Stimulated activated CD4-positive, alpha-beta T cell treated with anti-CD3 and anti-CD28 coated beads, Interleukin-15, amount 100 ng/mL, for 24 hours (primary cell): ENCODE measurements around the gene PGF.
"Not testable (repeated sequence)": the region's sequence is repeated elsewhere in the genome, so short reads cannot be mapped to it uniquely, and the experiment has no call there.

ENCODE experiments used
- DNase-seq: peaks from one replicate; pipeline ENCODE4 v3.0.0-alpha.2; 2020

PGF gene

DNA sequence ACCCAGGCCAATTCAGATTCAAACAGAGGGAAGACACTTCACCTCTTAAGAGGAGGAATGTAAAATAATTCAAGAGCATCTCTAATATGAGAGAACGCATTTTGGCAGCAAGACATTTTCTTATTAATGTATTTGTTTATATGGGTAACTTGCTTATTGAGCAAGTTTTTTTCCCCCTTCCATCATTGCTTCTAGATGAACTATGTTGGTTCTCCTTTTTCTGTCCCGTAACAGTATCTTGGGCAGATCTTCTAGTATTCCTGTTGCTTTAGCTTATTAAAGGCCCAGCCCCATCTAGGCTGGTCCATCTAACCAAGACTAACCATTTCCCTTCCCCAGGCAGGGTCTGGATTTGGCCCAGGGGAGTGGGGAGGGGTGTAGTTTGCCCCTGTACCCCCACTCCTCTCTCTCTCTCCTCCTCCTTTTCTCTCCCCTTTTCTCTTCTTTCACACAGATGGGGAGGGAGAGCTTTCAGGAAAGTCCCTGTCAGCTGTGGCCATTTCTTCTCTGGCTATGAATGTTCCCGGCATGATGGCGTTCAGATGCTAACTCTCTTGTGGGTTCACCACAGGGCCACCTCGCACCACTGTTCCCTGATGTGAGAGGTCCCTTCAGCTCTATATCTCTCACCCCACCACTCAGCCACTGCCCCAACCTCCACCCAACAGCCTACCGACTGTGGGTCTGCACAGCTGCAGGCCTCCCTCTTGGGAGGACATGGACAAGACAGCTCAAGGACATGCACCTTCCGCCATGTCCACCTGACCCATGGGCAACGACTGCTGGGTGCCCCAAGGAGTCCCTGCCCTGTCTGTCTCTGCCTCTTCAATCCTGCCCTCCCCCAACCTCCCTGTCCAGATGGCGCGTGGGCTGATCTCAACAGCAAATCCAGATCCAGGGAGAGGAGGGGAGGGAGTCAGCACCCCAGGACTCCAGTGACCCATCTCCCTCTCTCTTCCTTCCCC, 16.6 kb downstream of the PGF start:
- no peak for DNase-seq

DNA sequence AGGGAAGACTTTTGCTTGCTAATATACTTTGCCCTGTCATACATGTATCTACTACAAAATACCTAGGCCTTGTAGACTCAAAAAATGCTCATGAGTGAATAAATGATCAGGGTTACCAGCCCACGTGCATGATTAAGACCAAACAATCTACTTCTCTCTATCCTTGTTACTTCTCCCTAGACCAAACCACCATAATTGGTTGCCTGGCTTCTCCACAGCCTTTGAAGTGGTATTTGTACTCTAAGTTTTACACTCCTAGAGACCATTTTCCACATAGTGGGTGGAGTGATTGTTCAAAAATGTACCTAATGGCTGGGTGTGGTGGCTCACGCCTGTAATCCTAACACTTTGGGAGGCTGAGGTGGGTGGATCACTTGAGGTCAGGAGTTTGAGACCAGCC, 18.2 kb downstream of the PGF start:
- DNase-seq, result no peak

DNA sequence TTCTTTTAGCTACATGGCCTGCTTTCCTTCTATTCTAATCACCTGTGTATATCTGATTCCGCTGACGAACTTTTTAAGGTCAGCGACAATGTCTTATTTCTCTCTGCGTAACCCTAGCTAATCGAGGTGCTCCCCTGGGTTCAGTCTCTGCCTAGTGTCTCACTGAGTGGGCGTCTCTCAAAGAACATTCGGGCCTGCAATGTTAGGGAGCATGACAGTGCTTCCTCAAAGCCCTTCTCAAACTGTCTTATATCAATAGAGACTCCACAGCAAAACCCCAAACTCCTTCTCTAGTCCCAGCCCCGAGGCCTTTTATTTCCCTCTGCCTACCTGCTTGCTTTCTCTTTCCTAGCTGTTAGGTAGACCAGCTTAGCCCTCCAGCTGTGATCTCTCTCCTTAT, 18.7 kb downstream of the PGF start:
- no peak for DNase-seq

DNA sequence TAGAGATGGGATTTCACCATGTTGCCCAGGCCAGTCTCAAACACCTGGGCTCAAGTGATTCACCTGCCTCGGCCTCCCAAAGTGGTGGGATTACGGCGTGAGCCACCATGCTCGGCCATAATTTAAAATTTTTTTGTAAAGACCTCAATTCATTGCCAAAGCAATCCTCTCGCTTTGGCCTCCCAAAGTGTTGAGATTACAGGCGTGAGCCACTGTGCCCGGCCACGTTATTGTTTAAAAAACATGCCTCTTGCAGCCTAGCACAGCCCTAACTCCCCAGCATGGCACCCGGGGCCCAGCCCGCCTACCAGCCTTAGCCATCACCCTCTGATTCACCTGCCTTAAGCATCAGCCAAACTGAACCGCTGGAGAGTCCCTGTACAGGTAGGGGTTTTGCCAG, 19.2 kb downstream of the PGF start:
- DNase-seq, result no peak

DNA sequence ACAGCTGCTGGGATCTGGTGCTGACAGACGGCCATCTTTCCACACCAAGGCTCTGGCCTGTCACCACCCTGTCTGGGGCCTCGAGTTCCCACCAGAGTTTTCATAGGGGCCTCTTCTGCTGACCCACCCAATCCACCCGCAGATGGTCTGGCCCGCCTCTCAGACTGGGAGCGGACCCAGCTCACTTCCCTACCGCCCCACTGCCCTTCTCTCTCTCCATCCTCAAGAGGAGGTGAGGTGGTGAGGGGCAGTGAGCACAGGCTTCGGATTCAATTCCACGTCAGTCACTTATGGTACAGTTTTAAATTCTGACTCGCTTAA, 20.1 kb downstream of the PGF start:
- DNase-seq, result no peak

DNA sequence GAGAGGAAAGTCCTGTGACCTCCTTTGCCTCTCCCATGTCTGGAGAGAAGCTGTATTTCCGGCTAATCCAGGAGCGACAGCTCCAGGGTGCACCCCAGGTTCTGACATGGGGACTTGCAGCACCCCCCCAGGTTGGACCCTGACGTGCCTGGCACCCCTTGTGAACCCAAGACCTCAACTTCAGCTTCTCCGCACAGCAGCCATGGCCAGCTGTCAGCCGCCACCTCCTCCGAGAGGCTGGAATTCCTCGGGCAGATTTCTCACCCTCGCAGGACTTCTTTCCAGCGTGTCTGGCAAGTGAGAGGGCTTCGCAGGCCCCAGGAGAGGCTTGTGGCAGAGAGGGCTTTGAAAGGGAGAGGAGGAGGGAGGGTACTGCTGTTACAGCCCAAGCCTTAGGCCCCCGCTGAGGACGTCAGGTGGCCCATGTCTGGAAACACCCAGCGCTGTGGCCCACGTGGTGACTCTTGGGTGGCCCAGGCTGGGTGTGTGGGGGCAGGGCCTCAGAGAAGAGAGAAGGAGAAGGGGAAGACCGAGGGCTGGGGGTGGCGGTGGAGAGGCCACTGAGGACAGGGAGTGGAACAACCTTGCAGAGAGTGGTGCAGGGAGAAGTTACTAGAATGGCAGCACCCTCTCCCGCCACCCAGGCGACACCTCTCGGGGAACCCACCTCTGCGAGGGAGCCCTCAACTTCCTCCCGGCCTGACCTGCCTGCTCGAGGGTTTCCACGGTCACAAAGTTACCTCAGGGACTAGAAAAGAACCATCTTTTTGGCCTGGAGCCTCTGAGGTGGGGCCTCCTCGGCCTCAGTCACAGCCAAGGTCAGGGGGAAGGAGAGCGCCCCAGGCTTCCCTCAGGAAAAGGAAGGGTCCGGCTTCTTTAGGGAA, 20.7 kb downstream of the PGF start:
- no peak for DNase-seq

DNA sequence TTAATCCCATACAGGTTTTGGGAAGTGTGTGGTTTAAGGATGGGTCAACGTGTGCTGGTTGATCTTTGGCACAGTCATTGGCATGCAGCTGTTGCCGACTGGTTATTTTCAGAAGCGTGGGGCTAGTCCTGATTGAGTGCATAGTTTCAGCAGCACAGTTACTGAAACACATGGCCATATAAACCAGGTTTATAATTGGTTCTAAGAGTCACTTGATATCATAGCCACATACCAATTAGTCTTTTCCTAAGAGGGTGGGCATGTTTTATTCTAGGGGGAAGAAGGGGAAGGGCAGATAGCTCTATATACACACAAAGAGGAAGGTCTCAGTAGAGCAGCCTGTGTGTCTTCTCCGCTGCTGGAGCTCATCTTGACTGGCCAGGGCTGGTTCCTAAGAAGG, 21.4 kb downstream of the PGF start:
- DNase-seq, result no peak

DNA sequence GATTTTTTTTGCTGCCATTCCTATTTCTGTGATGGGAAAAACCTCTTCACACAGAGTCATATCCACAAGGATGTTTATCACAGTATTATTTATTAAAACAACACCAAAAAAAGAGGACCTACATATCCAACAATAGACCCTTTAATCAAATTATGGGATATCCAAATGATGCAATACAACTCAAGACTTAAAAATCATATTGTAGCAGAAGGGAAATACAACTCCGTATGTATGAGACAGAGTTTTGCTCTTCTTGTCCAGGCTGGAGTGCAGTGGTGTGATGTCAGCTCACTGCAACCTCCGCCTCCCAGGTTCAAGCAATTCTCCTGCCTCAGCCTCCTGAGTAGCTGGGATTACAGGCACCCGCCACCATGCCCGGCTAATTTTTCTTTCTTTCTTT, 22.5 kb downstream of the PGF start:
- DNase-seq, result not testable (repeated sequence)

DNA sequence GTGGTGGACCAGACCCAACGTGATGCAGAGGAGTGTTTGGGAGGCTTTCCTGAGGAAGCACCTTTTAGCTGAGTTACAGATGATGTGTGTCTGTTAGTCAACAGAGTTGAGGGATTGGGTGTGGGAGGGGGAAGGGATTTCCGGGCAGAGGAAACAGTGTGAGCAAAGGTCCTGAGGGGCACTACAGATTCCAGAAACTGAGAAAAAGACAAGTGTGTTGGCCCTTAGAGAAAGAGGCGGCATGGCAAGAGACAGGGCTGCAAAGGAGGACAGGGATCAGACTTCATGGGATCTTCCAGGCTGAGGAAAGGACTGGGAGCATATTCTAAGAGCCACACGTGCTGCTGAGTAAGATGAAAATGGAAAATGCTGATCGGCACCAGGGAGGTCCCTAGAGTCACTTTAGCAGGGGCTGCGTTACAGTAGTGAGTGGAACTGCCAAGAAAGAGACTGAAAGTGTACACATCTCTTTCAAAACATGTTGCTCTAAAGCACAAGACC, 22.9 kb downstream of the PGF start:
- no peak for DNase-seq

DNA sequence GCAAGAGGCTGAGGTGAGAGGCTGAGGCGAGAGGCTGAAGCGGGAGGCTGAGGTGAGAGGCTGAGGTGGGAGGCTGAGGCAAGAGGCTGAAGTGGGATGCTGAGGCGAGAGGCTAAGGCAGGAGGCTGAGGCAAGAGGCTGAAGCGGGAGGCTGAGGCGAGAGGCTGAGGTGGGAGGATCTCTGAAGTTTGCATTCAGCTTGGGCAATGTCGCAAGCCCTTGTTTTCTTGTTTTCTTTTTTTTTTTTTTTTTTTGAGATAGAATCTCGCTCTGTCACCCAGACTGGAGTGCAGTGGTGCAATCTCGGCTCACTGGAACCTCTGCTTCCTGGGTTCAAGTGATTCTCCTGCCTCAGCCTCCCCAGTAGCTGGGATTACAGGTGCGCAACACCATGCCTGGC, 23.7 kb downstream of the PGF start:
- not testable (repeated sequence) for DNase-seq

DNA sequence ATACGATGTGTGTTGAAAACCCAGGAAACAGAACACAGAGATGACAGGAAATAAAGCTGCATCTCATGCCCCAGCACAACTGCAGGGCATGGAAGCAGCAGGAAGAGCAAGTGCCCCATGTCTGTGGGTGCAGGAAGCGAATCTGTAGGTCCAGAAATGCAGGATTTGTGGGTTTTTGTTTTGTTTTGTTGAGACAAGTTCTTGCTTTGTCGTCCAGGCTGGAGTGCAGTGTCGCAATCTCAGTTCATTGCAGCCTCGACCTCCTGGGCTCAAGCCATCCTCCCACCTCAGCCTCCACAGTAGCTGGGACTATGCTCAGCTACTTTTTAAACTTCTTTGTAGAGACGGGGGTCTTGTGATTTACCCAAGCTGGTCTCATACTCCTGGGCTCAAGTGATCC, 26.2 kb downstream of the PGF start:
- no peak for DNase-seq

DNA sequence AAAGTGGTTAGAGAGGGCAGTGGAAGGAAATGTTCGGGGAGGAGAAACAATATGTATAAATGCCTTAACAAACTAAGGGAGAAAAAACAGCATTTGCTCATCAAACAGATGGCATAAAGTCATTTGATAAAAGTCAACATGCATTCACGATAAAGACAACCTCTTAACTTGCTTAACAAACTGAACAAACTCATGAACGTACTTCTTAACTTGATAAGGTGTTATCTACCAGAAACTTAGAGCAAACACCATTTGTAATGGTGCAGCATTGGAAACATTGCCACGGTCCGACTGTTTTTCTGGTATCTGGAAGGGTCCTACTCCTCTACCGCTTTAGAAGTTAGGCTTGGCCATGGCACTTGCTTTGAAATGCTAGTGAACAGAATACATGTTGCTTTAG, 28.2 kb downstream of the PGF start:
- DNase-seq, result no peak

DNA sequence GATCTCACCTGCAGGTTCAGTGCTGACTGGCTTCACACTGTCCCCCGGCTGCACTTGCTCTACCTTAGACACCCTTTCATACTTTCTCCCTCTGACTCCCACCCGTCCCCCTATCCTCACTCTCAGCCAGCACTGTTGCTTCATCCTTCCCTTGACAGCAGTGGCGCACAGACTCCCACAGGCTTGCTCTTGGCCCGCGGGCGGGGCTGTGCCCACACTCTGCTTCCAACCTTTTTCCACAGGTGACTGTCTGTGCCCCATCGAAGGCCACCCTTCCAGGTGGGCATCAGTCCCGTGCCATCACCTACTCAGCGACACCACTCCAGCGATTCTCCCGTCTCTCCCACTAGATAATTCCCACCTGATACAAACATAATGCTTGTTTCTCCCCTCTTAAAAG, 31.3 kb downstream of the PGF start:
- no peak for DNase-seq

DNA sequence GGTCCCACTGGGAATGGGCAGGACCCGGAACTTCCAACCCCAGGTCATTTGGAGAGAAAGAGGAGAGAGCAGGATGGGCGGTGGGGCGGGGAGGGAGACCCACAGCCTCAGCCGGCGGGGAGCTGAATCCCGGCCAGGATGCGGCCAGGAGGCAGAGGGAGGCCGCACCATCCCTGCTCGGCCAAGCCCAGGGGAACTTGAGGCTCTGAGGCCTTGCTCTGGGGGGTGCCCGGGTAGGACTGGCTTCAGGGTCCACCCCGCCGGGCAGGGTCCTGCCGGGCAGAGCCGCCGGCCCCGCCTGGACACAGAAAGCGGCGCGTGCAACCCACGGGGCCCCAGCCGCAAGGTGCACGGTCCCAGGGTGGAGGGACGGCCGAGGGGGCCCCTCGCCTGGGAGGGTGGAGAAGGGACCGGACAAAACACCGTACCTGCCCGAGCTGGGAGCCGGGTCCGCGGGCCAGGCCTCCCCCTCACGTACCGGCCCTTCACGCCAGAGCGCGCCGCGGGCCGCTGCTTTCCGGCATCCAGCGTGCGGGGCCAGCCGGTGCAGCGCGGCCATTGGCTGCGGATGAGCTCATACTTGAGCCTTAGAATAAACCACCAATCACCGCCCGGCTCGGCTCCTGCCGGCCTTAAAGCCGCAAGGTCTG, 32.5 kb downstream of the PGF start, which contains the start of gene RPS6KL1:
Gene RPS6KL1 (minus strand): TSS at position 509 of the 650 bp plus-strand sequence. CDS start 1,719 bp downstream, outside the sequence.
- DNase-seq, result peak; percentile 88

DNA sequence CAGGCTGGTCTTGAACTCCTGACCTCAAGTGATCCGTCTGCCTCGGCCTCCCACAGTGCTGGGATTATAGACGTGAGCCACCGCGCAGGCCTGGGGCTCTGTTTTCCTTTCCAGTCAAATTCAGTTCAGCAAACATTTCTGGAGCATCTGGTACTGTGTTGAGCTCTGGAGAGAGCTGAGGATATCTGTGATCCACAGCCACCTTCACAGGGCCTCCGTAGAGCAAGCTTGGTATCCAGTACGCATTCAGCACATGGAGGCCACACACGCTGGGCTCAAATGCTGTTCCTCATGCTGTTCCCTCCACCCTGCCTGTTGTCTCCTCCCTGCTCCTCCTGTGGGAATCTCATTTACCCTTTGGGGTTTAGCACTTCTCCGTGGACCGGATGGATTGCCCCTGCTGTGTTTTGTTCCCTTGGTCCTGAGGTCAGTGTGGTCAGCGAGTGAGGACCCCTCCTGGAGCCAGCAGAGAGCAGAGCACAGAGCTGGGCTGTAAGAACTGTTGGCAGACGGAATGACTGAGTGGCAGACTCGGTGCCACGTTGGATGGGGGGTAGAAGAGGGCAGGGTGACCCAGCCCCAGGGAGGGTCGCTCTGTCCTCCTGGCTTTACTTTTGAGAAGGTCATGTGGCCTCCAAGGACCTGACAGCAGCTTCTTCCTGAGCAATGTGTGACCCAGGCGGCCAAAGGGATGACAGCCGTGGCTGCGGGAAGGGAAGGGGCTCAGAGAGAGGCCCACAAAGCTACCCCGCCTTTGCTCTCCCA, 33.2 kb downstream of the PGF start:
- DNase-seq, result no peak

DNA sequence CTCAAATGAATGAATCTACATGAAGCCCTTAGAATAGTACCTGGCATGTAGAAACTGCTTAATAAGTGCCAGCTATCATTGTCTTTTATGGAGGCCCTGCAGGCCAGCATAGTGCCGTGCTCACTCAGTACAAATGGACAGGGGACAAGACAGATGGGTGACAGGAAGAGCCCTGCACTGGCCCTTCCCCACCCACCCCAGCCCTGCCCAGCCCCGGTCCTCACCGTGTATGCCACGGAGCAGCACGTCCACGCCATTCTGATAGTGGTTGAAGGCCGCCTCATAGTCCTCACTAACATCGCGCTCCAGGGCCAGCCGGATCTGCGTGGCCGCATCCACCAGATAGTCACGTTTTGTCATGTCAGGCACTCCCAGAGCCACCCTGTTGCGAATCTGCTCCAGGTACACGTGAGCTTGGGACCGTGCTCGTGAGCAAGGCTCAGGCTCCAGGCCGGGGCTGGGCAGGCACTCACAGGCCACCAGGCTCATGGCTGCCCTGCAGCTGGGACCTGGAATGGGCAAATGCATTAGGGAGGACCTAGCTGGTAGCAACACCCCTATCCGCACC, 34.3 kb downstream of the PGF start:
- no peak for DNase-seq

DNA sequence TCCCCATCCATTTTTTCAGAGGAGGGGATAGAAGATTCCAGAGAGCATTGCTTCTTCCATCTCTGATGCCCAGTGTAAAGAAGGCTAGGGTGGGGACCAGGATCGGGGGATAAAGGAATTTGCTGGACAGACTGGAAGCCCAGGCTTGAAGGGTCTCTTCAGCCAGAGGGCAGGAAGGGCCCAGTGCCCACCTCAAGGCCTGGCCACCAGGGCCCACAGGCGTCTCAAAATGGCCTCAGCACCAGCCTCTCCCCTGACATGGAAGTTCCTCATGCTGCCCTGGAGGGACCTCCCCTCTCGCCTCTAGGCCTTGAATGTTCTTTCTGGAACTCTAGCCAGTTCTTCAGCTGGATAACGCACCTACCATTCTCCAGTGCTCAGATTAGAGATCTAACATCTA, 35.1 kb downstream of the PGF start:
- no peak for DNase-seq

DNA sequence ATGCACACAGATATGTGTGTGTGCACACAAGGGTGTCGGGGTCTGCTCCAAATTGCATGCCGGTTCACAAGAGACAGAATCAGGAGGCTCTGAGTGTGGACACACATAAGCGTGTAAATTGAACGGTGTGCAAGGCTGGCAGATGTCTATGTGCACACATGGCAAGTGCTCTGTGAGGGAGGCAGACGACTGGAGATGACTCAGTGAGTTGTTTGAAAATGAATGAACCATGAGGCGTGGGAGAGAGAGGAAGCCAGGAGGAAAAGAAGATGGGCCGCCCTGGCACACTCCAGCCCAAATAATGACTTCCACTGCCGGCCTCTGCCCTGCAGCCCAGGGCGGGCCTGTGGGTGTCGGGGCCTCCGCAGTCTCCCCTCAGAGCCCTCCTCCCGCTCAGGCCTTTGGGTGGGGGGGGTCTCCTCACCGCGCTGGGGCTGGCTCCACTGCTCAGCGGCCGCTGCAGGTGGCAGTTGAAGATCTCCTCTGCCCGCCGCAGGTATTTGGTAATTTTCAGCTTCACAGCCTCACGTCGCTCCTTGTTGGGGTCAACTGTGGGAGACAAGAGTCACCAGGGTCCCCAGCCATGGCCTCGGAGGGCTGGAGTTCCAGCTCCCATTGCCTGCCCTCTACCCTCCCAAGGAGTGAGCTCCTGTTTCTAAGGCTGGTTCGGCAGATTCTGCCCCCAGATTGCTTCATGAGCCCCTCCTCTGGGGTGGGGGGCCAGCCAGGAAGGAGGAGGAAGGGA, 35.8 kb downstream of the PGF start:
- DNase-seq, result no peak

DNA sequence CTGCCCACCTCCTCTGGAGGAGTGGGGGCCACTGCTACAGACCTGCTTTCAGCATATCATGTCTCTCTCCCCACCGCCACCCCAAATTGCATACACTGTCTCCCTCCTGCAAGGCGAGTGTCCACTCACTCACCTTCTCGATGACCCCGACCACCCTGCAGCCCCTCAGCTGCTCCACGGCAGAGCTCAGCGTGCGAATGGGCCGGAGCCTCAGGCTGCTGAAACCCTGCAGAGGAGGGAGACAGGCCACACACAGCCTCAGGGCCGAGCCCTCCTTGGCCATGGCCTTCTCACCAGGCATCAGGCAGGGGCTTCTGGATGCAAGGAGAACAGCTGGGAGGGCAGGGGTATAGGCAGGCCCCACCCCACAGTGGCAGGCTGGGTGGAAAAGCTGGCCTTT, 37.0 kb downstream of the PGF start:
- DNase-seq, result no peak

DNA sequence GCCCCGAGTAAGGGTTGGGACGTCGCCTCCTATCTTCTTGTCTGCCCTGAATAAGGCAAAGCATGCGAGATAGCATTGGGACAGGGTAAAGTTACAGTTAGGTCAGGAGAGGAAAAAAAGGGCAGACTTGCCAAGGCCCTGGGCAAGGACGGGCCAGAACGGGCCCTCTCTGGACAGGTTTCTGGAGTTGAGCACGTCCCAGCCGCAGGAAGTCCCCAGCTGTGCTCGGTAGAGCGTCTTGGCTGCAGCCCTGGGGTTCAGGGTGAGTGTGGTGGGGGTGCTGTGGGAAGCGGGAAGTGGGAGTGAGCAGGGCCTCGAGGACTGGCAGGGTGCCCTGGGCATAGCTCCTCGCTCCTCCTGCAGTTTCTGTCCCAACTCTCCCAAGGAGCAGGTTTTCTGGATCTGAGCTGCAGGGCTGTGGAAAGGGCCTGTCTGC, 37.7 kb downstream of the PGF start:
- no peak for DNase-seq

DNA sequence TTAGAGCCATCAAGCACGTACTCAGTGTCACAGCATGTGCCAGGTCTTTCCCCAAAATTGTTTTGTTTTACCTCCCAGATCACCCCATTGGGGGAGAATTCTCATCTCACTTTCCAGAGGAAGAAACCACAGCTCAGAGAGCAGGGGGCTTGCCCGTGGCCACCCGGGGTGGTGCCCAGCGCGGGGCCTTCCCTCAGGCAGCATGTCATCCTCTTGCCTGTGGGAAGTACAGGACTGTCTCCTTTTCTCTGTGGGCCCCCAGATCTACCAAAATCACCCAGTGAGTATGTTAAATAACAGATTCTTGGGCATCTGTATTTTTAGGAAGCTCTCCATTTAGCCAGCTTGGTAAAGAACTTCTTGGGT, 38.2 kb downstream of the PGF start:
- DNase-seq, result no peak
